Activated T-cell treated with anti-CD3 and anti-CD28 coated beads, Interleukin-2, amount 50 U/mL, for 72 hours (primary cell): ENCODE data around the gene XIAP. TPM values are rescaled to one million over a fixed set of nuclear protein-coding genes. Genes with fewer than 3 reads are reported as not detected.

ENCODE experiments used
- ATAC-seq, 2 donors: fragments of 150-1000 bp; cut with Tn5 transposase; replicated peaks in 1 of 2; 2 replicates each; pipeline ENCODE4 v1.10.0; 2021; ENCODE audit warnings: moderate library complexity in 2 of 2, mild to moderate bottlenecking in 1 of 2
- DNase-seq, 2 donors: peaks; one replicate each; pipeline ENCODE4 v3.0.0; 2021 to 2022; ENCODE audit warnings: mixed read lengths in 1 of 2
- H3K27ac Mint-ChIP-seq: one replicate; pipeline ENCODE4 v1.8.0; 2022; ENCODE audit warnings: mild to moderate bottlenecking, moderate library complexity, mixed read lengths
- H3K27me3 Mint-ChIP-seq: one replicate; pipeline ENCODE4 v1.8.0; 2022; ENCODE audit warnings: low read depth, mixed read lengths
- H3K36me3 Mint-ChIP-seq, 2 donors: one replicate each; pipeline ENCODE4 v1.8.0; 2022; ENCODE audit warnings: mixed read lengths in 2 of 2, mild to moderate bottlenecking in 1 of 2; ENCODE audit not compliant: insufficient read depth in 2 of 2
- H3K4me1 Mint-ChIP-seq: one replicate; pipeline ENCODE4 v1.8.0; 2022; ENCODE audit warnings: low read depth, mixed read lengths
- H3K4me3 Mint-ChIP-seq, 2 donors: one replicate each; pipeline ENCODE4 v1.8.0; 2022; ENCODE audit warnings: mild to moderate bottlenecking in 2 of 2, mixed read lengths in 2 of 2, moderate library complexity in 2 of 2
- H3K9me3 Mint-ChIP-seq, 2 donors: one replicate each; pipeline ENCODE4 v1.8.0; 2022; ENCODE audit warnings: mixed read lengths in 2 of 2
- total RNA-seq, 2 donors: library from RNA; stranded (reverse); gene quantifications; one replicate each; pipeline ENCODE4 v1.2.3, GENCODE V29; 2022

The XIAP gene
- total RNA-seq, 2 donors from 2014 or later, result 35.1 to 41.4 TPM

DNA sequence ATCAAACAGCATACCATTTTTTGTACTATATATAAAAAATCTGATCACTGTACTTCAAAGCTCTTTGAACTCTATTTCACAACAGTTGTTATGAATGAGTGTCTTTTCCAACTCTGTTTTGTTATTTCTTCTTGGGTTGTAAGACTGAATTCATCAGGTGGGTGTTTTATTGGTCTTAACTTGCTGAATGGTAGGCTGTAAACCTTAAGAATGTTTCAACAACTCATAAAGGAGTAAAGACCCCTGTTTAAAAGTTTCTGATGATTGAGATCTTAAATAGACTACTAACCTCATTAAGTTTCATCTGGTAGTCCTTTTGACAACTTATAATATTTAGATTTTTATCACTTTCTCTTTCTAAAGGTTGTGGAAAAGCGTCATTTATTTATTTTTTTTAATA, 83.2 kb downstream of the XIAP start:
- ATAC-seq (no peak), DNase-seq (no peak)
- H3K27ac Mint-ChIP-seq, result no peak overlapping the region
- no peak overlapping the region for H3K4me3 Mint-ChIP-seq
- H3K36me3 Mint-ChIP-seq, result no peaks in the 10 kb centered on the region
- H3K27me3 Mint-ChIP-seq, result peaks cover 7% of the 10 kb centered on the region
- no peaks in the 10 kb centered on the region for H3K4me1 Mint-ChIP-seq
- no peaks in the 10 kb centered on the region for H3K9me3 Mint-ChIP-seq

DNA sequence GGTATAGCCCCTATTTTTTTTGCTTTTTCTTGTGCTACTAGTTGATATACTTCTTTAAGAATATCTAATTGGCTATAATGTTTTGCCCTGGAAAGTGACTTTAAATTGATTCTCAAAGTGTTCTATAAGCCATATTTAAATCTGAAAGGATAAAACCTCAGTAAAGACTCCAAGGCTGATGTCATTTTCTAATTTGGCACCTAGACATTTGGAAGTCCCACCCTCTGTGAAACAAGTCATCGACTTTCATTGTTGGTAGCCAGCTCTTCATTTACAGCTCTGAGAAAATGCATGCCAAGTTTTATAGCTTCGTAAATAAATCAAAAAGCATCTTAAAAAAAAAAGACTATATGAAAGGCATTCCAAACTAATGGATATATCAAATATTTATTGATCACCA, 83.6 kb downstream of the XIAP start:
- Mint-ChIP-seq H3K4me3 (no peak overlapping the region), H3K9me3 (no peaks in the 10 kb centered on the region), H3K27ac (no peak overlapping the region), H3K27me3 (peaks cover 7% of the 10 kb centered on the region), H3K36me3 (no peaks in the 10 kb centered on the region), H3K4me1 (no peaks in the 10 kb centered on the region)
- DNase-seq (no peak), ATAC-seq (no peak)

DNA sequence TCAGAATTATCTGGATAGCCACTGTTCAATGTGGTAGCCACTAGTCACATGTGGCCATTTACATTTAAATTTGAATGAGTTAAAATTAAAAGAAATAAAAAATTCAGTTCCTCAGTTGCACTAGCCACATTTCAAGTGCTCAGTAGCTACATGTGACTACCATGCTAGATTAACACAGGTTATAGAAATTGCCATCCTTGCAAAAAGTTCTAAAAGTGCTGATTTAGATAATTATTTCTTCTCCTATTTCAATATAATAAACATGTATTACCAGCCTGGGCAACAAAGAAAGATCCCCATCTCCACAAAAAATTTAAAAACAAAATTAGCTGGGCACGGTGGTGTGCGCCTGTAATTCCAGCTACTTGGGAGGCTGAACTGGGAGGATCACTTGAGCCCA, 90.0 kb downstream of the XIAP start:
- ATAC-seq, result no peak
- no peaks in the 10 kb centered on the region for H3K27me3 Mint-ChIP-seq
- DNase-seq, result no peak
- H3K27ac Mint-ChIP-seq, result no peak overlapping the region
- no peaks in the 10 kb centered on the region for H3K9me3 Mint-ChIP-seq
- H3K4me1 Mint-ChIP-seq, result no peaks in the 10 kb centered on the region
- no peak overlapping the region for H3K4me3 Mint-ChIP-seq
- H3K36me3 Mint-ChIP-seq, result no peaks in the 10 kb centered on the region

DNA sequence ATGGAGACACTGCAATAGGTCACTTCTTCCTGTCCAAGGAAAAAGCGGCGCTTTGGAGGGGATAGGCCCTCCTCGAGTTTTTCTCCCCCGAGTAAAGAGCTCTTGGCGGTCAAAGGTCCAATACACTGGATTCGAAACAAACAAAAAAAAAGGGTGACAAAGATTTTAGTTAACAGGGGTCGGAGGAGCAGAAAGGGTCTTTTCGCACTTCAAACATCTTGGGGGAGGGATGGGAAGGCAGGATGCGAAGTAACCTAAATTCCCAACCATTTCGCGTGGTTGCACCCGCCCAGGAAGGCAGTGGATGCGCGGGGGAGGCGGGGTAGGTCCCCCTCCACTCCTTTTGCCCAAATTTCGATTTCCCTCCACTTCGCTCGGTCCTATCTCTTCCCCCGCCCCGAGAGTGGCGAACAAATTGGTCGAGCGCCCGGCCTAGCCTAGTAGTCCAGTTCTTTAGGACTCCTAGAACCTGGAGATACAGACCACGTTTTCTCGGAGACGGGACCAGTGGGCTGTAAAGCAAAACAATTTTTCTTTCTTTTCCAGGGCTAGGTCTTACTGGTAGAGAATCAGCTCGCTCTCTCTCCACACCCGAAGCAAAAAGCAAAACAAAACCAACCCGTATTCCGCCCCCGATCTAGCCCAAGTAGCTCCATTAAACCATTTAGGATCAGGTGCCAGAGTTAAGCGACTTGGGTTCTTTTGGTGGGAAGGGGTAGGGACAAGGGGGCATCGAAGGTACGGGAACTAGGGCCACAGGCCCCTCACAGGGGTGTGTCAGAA, 99.6 kb downstream of the XIAP start:
- Mint-ChIP-seq H3K27me3 (peaks cover 7% of the 10 kb centered on the region), H3K4me1 (peaks cover 21% of the 10 kb centered on the region), H3K9me3 (no peaks in the 10 kb centered on the region), H3K27ac (peak overlapping the region; percentile 96), H3K4me3 (peak overlapping the region; percentile 91 to 92), H3K36me3 (peaks cover 11 to 12% of the 10 kb centered on the region in 2 donors)
- DNase-seq (peak; percentile 12 to 16), ATAC-seq (no peak)

DNA sequence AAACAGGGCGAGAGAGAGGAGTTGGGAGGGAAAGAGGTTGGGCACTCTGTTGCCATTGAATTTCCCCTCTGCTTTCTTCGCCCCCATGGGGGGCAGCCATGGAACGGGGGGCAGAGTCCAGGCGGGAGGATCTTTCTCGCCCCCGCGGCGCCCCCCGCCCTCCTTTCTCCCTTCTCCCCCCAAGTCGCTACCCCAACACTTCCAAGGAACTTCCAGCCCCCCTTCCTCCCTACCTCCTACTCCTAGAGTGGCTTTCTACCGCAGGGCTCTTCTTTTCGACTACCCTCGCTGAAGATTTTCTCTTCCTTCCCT, 101.1 kb downstream of the XIAP start:
- H3K4me3 Mint-ChIP-seq, result peak overlapping the region; percentile 91 to 92
- H3K4me1 Mint-ChIP-seq, result peaks cover 33% of the 10 kb centered on the region
- H3K27me3 Mint-ChIP-seq, result peaks cover 7% of the 10 kb centered on the region
- H3K27ac Mint-ChIP-seq, result peak overlapping the region; percentile 99
- peaks cover 12 to 13% of the 10 kb centered on the region in 2 donors for H3K36me3 Mint-ChIP-seq
- DNase-seq (no peak), ATAC-seq (no peak)
- H3K9me3 Mint-ChIP-seq, result peaks cover 0 to under 1% of the 10 kb centered on the region in 2 donors

DNA sequence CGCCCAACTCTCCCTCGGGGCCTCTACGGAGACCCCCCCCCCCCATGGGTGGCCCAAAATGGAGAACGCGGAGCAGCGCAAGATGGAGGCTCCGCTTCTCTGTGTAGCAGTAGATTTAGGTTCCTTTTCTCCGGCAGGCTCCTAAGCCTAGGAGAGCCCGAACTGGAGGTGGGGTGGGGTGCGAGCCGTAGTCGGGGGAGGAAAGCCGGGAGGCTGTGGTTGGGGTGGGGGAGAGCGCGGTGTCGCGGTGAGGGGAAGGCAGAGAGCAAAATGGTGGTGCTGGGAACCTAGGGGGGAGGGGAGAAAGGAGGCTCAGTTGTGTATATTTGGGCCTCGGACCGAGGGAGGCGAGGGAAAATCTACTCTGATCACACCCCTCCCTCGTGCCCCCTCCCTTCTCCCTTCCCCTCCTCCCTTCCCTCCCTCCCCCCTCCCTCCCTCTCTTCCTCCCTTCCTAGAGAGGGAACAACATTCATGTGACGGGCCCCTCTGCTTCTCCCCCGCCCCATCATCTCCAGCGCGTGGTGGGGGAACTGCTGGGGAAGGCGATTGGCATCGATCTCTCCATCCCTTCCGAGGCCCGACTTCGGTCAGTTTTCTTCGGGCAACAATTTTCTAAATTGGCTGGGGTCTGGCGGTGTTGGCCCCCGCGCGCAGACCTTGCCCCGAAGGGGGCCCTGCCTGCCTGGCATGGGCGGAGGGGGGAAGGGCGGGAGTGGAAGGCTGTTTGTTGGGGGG, 101.6 kb downstream of the XIAP start, which contains the start of gene STAG2:
Gene STAG2, plus strand, starts transcription at position 439 of the 738 bp plus-strand sequence. CDS start 60,922 bp downstream, outside the sequence.
- Mint-ChIP-seq H3K4me3 (peak within 1 kb of the TSS; percentile 91 to 92), H3K27ac (peak within 1 kb of the TSS; percentile 100), H3K4me1 (peaks cover 37% of the 10 kb centered on the region), H3K27me3 (peaks cover 7% of the 10 kb centered on the region), H3K36me3 (peaks cover 12 to 14% of the 10 kb centered on the region in 2 donors), H3K9me3 (peaks cover 0 to 1% of the 10 kb centered on the region in 2 donors)
- DNase-seq, result peak; percentile 61 to 67
- ATAC-seq, result peak; percentile 18 to 22

DNA sequence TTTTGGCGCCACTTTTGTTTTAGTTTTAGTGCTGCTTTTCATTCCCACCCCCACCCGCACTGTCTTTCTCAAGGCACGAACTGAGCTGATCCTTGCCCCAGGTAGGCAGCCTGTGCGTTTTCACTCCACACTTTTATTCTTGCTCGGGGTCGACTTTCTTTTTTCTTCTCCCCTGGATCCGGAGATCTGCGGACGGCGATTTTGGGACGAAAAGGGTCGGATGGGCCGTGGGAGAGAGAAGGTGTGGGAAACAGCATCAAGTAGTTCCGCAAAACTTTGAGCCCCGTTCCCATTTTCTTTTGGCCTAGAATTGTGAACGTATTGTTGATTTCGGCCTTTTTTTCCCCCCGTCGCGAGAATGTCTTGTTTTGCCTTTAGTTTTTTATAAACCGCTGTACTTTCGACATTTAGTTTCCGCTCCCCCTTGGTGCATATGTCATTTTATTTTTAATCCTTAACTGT, 102.2 kb downstream of the XIAP start:
- ATAC-seq (no peak), DNase-seq (no peak)
- peaks cover 43% of the 10 kb centered on the region for H3K4me1 Mint-ChIP-seq
- H3K27me3 Mint-ChIP-seq, result peaks cover 7% of the 10 kb centered on the region
- H3K36me3 Mint-ChIP-seq, result peaks cover 12 to 14% of the 10 kb centered on the region in 2 donors
- peak overlapping the region; percentile 100 for H3K27ac Mint-ChIP-seq
- H3K9me3 Mint-ChIP-seq, result peaks cover 0 to 1% of the 10 kb centered on the region in 2 donors
- H3K4me3 Mint-ChIP-seq, result peak overlapping the region; percentile 91 to 92

DNA sequence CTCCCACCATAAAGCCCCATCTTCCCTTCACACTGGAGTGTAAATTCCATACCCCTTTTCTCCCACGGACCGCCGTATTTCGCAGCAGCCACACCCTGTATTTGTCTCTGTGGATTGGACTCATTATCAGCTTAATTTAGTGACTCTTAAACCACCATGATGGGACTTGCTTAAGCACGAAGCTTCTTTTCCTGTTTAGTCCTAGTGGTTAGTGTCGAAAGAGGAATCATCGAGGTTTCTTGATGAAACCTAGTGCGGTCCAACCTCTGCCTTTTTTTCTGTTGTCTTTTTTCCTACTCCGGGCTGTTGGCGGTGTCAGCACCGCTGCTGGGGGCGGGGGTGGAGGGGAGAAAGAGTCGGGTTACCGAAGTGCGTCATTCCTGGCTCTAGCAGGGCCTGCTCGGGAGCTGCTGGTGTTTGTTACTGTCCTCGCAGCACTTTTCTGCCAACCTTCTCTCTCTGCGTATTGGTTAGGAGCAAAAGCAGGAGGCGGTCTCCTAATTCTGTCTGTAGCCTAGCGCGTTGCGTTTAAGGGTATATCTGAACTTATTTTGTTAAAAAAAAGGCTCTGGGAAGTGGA, 103.0 kb downstream of the XIAP start:
- H3K27me3 Mint-ChIP-seq, result peaks cover 7% of the 10 kb centered on the region
- peaks cover 0 to 1% of the 10 kb centered on the region in 2 donors for H3K9me3 Mint-ChIP-seq
- DNase-seq (peak; percentile 80 to 88), ATAC-seq (peak; percentile 74 to 75)
- H3K4me1 Mint-ChIP-seq, result peaks cover 44% of the 10 kb centered on the region
- peak overlapping the region; percentile 100 for H3K27ac Mint-ChIP-seq
- H3K4me3 Mint-ChIP-seq, result peak overlapping the region; percentile 91 to 92
- peaks cover 12 to 14% of the 10 kb centered on the region in 2 donors for H3K36me3 Mint-ChIP-seq

Other genes starting within 250 kb of the XIAP start
- gene THOC2, start 127.0 kb upstream of the XIAP start, total RNA-seq, result 10 to 100 TPM; 77.8 to 79.2 TPM
- 10 to 100 TPM; 82.1 to 89.5 TPM for gene STAG2, start 101.7 kb downstream of the XIAP start, total RNA-seq